Fibroblast of gingiva (primary cell): ENCODE data around the gene INSL3.
"Not testable (repeated sequence)": the region's sequence is repeated elsewhere in the genome, so short reads cannot be mapped to it uniquely, and the experiment has no call there.

Source experiments
- DNase-seq: peaks from one replicate; pipeline ENCODE4 v3.0.0-alpha.2; 2011; ENCODE audit warnings: low read depth

Gene INSL3

DNA sequence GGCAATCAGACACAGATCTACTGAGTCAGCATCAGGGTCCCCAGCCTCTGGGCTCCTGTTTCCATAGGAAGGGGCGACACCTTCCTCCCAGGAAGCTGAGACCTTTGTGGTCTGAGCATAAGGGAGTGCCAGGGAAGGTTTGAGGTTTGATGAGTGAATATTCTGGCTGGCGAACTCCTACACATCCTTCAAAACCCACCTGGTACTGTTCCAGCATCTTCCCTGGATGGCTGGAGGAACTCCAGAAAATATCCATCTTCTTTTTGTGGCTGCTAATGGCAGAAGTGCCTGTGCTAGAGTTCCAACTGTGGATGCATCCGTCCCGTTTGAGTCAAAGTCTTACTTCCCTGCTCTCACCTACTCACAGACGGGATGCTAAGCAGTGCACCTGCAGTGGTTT, 9.2 kb downstream of the INSL3 start:
- no peak for DNase-seq

DNA sequence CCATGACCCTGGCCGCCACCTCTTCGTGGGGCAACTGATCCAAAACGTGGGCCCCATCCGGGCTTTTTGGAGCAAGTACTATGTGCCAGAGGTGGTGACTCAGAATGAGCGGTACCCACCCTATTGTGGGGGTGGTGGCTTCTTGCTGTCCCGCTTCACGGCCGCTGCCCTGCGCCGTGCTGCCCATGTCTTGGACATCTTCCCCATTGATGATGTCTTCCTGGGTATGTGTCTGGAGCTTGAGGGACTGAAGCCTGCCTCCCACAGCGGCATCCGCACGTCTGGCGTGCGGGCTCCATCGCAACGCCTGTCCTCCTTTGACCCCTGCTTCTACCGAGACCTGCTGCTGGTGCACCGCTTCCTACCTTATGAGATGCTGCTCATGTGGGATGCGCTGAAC, 9.6 kb downstream of the INSL3 start:
- DNase-seq: no peak

DNA sequence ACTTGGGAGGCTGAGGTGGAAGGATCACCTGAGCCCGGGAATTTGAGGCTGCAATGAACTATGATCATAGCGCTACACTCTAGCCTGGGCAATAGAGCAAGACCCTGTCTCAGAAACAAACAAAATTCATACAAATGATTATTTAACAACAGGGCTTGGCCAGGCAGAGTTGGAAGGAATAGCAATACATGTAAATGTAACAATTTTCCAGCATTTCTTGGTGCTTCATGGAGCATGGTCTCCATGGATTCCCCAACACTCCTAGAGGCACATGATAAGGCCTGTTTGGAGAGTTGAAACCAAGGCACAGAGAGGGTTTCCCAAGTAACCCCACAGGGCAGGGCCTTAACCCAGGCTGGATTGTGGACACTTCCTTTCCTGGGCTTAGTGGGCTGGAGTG, 10.2 kb downstream of the INSL3 start:
- DNase-seq: no peak

DNA sequence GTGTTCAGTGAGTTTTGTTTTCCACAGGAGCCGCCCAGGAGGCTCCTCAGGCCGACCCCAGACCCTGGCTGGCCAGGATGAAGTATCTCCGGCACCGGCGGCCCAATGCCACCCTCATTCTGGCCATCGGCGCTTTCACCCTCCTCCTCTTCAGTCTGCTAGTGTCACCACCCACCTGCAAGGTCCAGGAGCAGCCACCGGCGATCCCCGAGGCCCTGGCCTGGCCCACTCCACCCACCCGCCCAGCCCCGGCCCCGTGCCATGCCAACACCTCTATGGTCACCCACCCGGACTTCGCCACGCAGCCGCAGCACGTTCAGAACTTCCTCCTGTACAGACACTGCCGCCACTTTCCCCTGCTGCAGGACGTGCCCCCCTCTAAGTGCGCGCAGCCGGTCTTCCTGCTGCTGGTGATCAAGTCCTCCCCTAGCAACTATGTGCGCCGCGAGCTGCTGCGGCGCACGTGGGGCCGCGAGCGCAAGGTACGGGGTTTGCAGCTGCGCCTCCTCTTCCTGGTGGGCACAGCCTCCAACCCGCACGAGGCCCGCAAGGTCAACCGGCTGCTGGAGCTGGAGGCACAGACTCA, 13.5 kb downstream of the INSL3 start:
- no peak for DNase-seq

DNA sequence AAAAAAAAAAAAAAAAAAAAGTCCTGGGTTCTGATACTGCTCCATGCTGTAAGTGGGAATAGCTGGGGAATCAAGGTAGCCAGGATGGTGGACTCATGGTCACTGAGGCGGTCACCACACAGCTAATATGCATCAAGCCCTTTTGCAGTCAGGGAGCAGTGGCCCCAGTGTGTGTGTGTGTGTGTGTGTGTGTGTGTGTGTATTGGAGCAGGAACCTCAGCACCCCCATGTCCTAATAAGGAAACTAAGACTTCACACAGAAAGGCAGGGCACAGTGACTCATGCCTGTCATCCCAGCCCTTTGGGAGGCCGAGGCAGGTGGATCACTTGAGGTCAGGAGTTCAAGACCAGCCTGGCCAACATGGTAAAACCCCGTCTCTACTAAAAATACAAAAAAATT, 14.4 kb downstream of the INSL3 start:
- no peak for DNase-seq

DNA sequence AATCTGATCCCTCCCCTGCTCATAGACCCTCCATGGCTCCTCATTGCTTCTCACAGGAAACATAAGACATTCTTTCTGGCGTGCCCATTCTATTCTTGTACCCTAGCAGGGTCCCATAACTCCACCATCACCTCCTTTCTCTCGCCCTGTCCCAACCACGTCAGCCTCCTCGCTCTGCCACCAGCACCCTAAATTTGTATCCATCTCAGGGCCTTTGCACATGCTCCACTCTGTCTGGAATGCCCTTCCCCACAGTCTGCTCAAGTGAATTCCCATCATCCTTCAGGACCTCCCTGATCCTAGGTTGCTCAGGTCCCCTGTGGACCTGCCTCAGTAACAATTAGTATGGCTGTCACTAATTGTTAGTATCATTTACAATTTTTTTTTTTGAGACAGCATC, 15.9 kb downstream of the INSL3 start:
- DNase-seq: no peak

DNA sequence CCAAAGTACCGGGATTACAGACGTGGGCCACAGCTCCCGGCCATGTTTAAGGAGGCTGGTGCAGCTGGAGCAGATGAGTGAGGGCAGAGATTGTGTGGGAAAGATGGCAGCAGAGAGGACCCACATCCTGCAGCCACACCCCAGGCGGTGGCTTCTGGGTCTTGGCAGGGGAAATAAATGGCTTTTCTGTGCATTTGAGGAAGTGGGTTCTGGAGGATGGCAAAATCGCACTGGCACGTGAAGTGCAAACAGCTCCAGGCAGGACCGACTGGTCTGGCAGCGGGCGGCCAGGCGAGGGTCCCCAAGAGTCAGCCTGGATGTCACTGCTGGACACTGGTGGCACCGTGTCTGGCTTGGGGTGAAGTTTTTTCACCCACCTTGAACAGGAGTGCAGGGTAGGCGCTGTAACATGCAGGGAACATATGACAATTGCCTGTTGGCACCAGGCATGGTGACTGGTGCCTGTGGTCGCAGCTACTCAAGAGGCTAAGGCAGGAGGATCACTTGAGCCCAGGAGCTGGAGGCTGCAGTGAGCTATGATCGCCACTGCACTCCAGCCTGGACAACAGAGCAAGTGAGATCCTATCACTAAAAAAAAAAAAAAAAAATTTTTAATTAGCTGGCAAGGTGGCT, 17.9 kb downstream of the INSL3 start:
- DNase-seq: no peak

DNA sequence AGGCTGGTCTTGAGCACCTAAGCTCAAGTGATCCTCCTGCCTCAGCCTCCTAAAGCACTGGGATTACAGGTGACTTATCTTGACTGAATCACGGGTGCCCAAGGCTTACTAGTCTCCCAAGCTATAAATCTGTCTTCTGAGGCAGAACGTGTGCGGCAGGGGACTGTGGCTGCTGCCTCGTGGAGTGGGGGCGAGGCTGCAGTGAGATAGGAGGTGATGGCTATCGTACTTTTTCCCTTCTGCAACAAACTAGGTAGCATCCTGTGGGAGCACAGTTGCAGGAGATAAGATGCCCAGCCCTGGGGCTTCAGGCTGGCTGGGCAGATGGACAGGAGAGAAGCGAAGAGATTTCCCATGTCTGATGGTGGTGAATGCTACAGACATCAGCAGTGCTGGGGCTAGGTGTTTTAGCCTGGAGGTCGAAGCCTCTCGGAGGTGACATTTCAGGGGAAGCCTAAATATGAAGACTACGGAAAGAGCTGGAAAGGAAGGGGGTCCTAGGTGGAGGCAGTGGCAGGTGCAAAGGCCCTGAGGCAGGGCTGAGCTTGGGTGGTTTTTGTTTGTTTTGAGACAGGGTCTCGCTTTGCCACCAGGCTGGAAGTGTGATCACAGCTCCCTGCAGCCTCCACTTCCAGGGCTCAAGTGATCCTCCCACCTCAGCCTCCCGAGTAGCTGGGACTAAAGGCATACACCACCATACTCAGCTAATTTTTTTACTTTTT, 19.0 kb downstream of the INSL3 start:
- DNase-seq: no peak

DNA sequence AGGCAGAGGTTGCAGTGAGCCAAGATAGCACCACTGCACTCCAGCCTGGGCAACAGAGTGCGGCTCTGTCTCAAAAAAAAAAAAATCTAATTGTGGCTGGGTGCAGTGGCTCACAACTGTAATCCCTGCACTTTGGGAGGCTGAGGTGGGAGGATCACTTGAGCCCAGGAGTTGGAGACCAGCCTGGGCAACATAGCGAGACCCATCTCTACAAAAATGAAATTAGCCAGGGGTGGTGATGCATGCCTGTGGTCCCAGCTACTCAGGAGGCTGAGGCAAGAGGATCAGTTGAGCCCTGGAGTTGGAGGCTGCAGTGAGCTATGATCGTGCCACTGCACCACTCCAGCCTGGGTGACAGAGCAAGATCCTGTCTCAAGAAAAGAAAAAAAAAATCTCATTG, 22.7 kb downstream of the INSL3 start:
- DNase-seq: not testable (repeated sequence)

DNA sequence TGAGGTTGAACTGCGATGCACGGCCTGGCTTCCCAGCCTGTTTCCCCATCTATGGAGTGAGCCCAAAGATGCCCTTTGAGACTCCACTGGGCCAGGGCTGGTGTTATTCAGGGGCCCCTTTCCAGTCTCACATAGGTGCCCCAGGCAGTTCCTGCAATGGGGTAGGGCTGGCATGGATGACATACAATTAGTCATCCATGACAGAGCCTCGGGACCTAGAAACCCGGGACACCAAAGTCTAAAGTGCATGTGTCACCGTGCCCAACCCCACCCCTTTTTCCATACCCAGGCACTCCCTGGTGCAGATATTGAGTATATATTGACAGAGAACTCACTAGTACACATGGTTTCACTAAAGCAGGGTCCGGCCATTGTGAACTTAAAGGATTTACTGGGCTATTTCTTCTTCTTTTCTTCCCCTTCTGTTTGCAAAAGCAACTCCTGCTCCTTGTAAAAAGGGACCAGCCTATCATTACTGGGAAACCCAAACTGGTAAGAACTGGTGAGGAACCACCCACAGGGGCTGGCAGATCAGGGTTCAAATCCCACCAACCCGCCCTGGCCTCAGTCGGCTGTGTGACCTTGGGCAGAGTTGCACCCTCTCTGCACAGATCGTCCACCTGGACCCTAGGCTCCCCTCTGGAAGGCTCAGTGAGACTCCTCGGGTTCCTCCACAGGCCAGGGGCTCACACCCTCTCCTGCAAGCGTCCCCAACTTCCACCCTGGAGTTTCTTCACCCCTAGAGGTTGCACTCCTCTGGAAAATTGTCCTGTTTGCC, 23.7 kb downstream of the INSL3 start:
- DNase-seq: no peak

DNA sequence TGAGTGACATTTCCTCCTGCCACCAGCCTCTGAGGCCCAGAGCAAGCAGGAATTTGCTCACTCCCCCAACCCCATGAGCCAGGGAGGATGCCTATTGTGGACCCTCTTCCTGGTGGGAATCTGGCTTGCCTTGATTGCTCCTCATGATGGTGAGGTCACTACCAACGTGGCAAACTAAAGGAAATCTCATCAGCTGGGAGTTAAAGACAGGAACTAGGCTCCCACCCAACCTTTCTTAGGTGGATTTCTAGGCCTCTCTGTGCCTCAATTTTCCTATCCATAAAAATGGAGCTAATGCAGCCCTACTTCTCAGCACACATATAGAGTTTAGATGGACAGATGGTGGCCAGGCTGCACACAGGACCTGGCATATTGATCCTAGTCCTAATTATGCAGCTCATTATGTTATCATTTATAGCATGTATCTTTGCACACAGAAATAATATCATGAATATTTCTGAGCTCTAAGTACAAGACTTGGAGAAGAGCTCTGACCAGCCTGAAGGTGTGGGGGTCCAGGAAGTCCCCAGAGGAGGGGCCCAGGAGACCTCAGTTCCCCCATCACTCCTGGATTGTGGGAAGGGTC, 24.4 kb downstream of the INSL3 start:
- DNase-seq: no peak

DNA sequence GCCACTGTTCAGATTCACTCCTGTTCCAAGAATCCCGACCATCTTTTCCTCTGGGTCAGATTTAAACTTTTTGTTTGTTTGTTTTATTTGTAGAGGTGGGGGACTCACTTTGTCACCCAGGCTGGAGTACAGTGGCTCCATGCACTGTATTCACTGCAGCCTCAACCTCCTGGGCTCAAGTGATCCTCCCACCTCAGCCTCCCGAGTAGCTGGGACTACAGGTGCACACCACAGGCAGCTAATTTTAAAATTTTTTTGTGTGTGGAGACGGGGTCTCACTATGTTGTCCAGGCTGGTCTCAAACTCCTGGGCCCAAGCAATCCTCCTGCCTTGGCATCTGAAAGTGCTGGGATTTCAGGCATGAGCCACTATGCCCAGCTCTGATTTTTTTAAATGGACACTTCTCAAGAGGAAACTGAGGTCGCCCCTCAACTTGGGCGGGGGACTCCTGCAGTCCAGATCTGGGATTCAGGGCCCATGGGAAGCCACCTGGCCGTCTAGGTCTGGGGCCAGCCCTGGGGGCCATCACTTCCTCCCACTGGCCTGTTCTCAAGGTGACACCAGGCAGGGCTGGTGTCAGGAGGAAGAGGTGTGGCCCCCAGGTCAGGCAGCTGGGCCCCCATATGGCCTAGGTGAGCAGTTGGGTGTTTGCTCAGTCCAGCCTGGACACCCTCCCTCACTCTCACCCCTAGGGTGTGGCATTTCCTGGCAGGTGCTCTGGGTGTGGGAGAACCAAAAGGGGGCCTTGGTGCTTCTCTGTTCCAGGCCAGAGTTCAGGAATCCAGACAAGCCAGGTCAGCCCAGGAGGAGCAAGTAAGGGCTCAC, 25.1 kb downstream of the INSL3 start:
- DNase-seq: no peak

DNA sequence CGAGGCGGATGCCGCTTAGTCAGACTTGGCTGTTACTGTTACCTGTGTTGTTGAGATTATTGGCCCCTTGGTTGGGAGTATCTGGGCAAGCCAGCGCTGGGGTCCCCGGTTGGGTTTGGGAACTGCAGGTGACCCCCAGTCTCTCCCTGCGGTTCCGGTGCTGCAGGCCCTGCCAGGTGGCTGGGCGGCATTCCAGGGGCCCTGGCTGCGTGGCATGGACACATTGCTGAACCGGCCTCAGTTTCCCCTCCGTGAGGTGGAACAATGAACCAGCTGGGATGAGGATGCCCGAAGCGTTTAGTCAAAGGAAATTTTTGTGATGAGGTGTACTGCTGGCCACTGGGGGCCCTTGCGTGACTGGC, 25.8 kb downstream of the INSL3 start:
- DNase-seq: no peak

DNA sequence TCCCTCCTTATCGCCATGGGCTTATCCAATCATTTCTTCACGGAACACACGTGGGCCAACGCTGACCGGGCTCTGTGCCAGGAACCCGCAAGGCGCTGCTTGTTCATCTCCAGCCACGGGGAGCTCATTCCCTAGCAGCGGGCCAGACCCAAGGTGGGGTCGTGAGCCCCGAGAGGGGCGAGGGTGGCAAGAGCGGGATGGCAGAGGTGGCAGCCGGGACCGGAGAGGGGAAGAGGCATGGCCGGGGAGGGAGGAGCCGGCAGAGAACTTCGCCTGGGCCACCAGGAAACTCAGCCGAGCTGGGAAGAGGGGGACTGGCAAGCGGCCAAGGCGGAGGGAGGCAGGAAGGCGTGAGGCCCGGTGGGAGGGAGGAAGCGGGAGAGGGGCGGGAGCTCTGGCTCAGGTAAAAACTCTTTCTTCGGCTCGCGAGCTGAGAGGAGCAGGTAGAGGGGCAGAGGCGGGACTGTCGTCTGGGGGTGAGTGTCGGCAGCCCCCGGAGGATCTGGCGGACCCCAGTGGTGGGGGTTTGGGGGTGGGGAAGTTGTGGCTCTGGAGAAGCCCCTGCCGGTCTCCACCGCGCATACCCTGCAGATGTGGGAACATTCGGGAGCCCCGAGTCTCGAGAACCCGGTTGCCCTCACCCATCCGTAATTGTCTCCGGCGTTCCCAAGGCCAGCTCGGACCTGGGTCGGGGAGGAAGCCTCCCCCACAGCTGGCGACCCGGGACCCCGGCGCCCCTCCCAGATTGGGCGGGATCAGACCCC, 26.4 kb downstream of the INSL3 start, which contains the start of gene B3GNT3:
TSS of gene B3GNT3 (plus strand) at position 408 of the 764 bp plus-strand sequence. CDS start 12,670 bp downstream, outside the sequence.
- no peak for DNase-seq

DNA sequence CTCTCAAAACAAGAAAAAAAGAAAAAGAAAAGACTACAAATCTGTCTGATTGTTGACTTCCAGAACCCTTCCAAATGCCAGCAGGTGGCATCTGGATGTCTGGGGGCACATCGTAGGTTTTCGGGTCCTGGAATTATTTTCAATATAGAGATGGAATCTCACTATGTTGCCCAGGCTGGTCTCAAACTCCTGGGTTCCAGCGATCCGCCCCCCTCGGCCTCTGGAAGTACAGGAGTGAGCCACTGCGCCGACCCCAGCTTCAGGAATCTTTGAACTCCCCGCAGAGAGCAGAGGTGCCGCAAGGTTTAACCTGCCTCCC, 26.9 kb downstream of the INSL3 start:
- no peak for DNase-seq

DNA sequence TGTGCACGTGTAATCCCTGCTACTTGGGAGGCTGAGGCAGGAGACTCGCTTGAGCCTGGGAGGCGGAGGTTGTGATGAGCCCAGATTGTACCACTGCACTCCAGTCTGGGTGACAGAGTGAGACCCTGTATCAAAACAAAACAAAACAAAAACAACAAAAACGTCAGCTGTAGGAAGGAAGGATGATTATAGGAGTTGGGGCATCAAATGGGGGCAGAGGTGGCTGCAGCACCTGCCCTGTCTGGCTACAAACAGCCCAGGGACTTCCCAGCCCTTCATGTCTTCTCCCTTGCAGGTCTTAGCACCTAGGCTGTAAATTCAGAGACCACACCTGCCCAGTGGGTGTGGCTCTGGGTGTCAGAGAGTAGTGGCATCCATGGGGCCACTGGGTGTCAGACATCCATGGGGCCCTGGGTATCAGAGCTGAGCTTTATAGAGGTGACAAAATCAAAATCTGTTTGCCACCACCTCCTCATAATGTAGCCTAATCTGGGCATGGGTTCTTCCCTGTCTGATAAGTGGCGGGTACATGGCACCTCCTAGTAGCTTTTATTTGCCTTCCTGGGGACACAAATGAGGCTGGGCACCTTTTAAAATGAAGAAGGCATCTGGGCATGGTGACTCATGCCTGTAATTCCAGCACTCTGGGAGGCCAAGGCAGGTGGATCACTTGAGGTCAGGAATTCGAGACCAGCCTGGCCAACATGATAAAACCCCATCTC, 31.1 kb downstream of the INSL3 start:
- no peak for DNase-seq

DNA sequence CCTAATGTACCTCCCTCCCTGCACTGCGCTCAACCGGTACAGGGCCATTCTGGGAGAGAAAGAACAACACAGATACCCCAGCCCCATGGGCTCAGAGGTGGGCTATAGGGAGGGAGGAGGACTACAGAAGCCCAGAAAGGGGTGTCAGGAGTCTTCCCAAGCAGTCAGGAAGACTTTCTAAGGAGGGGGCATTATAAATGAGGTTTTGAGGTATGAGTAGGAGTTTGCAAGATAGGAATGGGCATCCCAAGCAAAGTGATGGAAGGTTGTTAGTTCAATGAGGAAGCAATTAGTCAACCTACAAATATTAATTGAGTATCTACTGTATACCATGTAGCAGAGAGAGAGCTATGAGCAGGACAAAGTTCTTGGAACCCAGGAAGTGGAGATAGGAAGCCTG, 32.7 kb downstream of the INSL3 start:
- no peak for DNase-seq

DNA sequence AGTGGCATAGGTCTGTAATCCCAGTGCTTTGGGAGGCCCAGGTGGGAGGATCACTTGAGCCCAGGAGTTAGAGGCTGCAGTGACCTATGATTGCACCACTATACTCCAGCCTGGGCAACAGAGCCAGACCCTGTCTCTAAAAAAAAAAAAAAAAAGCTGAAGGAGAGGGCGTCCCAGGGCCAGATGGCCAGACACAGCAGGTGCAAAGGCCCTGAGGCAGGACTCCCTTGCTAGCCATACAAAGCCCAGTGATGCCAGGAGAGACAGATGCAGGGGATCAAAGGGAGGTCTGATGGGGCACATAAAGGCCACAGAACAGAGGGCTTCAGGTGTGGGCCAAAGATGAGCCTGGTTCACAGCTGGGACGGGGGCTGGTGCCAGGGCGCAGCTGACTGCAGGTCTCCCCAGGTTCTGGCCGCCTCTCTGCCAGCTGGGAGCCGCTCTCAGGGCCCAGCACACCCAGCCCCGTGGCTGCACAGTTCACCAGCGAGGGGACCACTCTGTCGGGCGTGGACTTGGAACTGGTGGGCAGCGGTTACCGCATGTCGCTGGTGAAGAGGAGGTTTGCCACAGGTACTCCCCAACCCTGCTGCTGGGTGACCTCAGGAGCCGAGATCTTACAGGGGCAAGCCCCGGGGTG, 33.9 kb downstream of the INSL3 start:
- DNase-seq: no peak

DNA sequence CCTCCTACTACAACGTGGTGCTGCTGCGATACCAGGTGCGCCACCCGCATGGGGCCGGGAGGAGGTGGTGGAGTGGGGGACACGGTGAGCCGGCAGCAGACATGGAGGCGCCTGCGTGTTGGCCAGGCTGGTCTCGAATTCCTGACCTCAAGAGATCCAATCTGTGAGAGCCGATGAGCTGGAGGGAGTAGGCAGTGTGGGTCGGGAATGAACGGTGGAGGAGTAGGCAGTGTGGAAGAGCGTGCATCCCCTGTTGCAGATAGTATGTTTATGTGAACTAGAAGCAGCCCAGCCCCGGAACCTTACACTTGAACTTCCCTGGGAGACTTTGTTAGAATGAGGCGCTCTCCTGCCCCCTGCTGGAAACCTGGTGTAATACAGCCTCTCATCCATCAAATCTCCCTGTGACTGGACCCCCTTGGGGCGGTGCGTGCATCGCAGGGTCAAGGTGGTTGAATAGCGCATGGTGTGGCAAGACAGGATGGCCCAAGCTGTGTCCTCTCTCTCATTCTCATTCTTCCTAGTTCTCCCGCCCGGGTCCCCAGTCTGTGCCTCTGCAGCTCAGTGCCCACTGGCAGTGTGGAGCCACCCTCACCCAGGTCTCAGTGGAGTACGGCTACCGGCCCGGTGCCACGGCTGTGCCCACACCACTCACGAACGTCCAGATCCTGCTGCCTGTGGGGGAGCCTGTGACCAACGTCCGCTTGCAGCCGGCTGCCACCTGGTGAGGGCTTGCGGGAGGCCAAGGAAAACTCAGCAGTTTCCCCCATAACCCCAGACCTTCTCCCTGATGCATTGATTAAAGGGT, 36.9 kb downstream of the INSL3 start:
- DNase-seq: peak; percentile 35
